Stimulated activated CD8-positive, alpha-beta memory T cell treated with anti-CD3 and anti-CD28 coated beads, Interleukin-15, amount 100 ng/mL, for 24 hours (primary cell): ENCODE results near the gene CEMP1.

ENCODE experiments used
- DNase-seq: peaks from one replicate; pipeline ENCODE4 v3.0.0-alpha.2; 2020; ENCODE audit warnings: low read depth

CEMP1 gene

GRCh38 chr16:2518823-2519710 lies 12.1 kb downstream of the CEMP1 start:
- DNase-seq: no peak

GRCh38 chr16:2517954-2518605 lies 13.1 kb downstream of the CEMP1 start:
- no peak for DNase-seq

- no peak for DNase-seq
Observed at GRCh38 chr16:2516391-2517240, 14.6 kb downstream of the CEMP1 start.

GRCh38 chr16:2515180-2515851 lies 15.9 kb downstream of the CEMP1 start:
- no peak for DNase-seq

GRCh38 chr16:2514333-2515179 lies 16.7 kb downstream of the CEMP1 start:
- no peak for DNase-seq

GRCh38 chr16:2513405-2514332 lies 17.5 kb downstream of the CEMP1 start, which contains the start of gene ATP6V0C:
Gene ATP6V0C, plus strand, starts transcription at chr16:2513952. Its CDS starts 152 bp downstream, at chr16:2514104.
- DNase-seq: peak; percentile 85

GRCh38 chr16:2512735-2513404 lies 18.3 kb downstream of the CEMP1 start:
- no peak for DNase-seq

- DNase-seq: no peak
Observed at GRCh38 chr16:2511996-2512734, 19.0 kb downstream of the CEMP1 start.

GRCh38 chr16:2511128-2511800 lies 19.9 kb downstream of the CEMP1 start:
- no peak for DNase-seq

GRCh38 chr16:2508722-2509400 lies 22.3 kb downstream of the CEMP1 start:
- DNase-seq: no peak

GRCh38 chr16:2507665-2508064 lies 23.5 kb downstream of the CEMP1 start:
- DNase-seq: no peak

- no peak for DNase-seq
Observed at GRCh38 chr16:2507052-2507659, 24.1 kb downstream of the CEMP1 start.

GRCh38 chr16:2505695-2506094 lies 25.5 kb downstream of the CEMP1 start:
- DNase-seq: no peak

GRCh38 chr16:2501946-2502895 lies 29.0 kb downstream of the CEMP1 start:
- no peak for DNase-seq

- peak; percentile 74 for DNase-seq
Observed at GRCh38 chr16:2500918-2501750, 30.1 kb downstream of the CEMP1 start.
